Measurements from ENCODE around the gene CARMIL3. TPM values are rescaled to one million over a fixed set of nuclear protein-coding genes. Genes with fewer than 3 reads are reported as not detected.

CARMIL3 gene
- total and polyA plus RNA-seq, 2 of the 4 experiments (the other 2 are of a cell fraction): under 0.01 TPM; not detected in 1

DNA sequence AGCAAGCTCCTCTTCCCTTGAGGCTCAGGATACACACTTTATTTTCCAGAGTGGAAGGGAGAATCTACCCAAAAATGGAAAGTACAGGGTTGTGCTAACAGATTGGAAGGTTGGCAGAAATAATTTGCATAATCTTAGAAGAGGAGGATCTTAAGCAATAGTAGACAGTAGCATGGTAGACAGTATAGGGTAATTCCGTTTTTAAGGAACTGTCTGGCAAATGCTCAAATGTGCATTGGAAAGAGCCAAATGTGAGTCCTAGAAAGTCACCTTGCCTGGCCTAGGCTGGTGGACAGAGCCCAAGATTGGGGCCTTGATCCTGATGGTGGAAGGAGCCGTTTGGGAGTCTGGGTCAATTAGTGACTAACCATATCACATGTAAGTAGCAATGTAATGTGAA lies 13.1 kb upstream of the CARMIL3 start:
- no CpG with 5 or more reads among the region's 2 CpGs for WGBS, 2 experiments (ENCODE audit: extremely low coverage in 2 of 2, insufficient read length in 1 of 2)
- Histone ChIP-seq H3K79me1 (ENCODE audit: low read depth in 1 of 2, low read length in 2 of 2) (no peaks in the 10 kb centered on the region), H2BK5ac (ENCODE audit: low read depth, low read length, poor library complexity, severe bottlenecking) (no peak overlapping the region), H3K14ac (replicated peaks; ENCODE audit: low read depth, low read length) (no peak overlapping the region), H2BK15ac (ENCODE audit: low read depth, low read length) (no peak overlapping the region), H3K4me2 (ENCODE audit: low read depth, low read length) (no peak overlapping the region), H2AFZ (replicated peaks; ENCODE audit: low read length, poor library complexity) (no peak overlapping the region), H3K4ac (ENCODE audit: low read depth, low read length) (no peak overlapping the region), H4K5ac (ENCODE audit: low read depth, low read length) (no peak overlapping the region), H3K4me3 (ENCODE audit: insufficient read depth, low read depth, low read length) (no peak overlapping the region), H3K23ac (ENCODE audit: low read depth, low read length) (no peak overlapping the region), H3K36me3 (ENCODE audit: control insufficient read depth, insufficient read depth, low read length) (no peaks in the 10 kb centered on the region), H3K56ac (ENCODE audit: extremely low read depth, insufficient read depth, low read length) (no peak overlapping the region), H4K91ac (ENCODE audit: insufficient read depth, low read depth, low read length) (no peak overlapping the region), H3K27me3 (ENCODE audit: control insufficient read depth, insufficient read depth, low read length) (peaks cover 4% of the 10 kb centered on the region), H3K18ac (ENCODE audit: low read depth, low read length) (no peak overlapping the region), H3K27ac (ENCODE audit: insufficient read depth, low read length) (no peak overlapping the region), H3K9me3 (ENCODE audit: control insufficient read depth, insufficient read depth, low read length) (no peaks in the 10 kb centered on the region), H2AK5ac (ENCODE audit: low read depth, low read length) (no peak overlapping the region), H2BK20ac (ENCODE audit: low read depth, low read length) (no peak overlapping the region), H2AK9ac (replicated peaks; ENCODE audit: low read depth, low read length, poor library complexity) (no peak overlapping the region), H2BK120ac (ENCODE audit: low read depth, low read length) (no peak overlapping the region), H4K20me1 (ENCODE audit: insufficient read depth, low read length) (no peaks in the 10 kb centered on the region), H4K8ac (ENCODE audit: low read depth in 2 of 2, low read length in 2 of 2) (no peak overlapping the region), H3K9me1 (ENCODE audit: insufficient read depth, low read length) (no peaks in the 10 kb centered on the region), H3K9ac (ENCODE audit: low read depth, low read length) (no peak overlapping the region), H3K4me1 (ENCODE audit: control insufficient read depth, insufficient read depth, low read length) (no peaks in the 10 kb centered on the region)
- intact Hi-C loops (cut with micrococcal nuclease): no loop called here
- ChIA-PET POLR2A (ENCODE audit: unreplicated experiment) (no interaction called here), CTCF (no interaction called here)
- dilution Hi-C loops (cut with HindIII; ENCODE audit: low sequenced_read_pairs, unreplicated experiment): no loop called here
- BruUV-seq (replicated peaks): no TSS peak
- in situ Hi-C loops (cut with MboI; ENCODE audit: low sequenced_read_pairs): loop anchor here (10.0 kb wide), 1 partner anchor 54 kb away; the partner anchor contains the start of gene DHRS4L2
- no peak for DNase-seq
- TF ChIP-seq RFX5 (IDR thresholded peaks at IDR 0.05; ENCODE audit: low read depth, low read length) (no peak), ELK1 (IDR thresholded peaks at IDR 0.05; ENCODE audit: borderline replicate concordance, low read depth, low read length) (no peak), USF2 (IDR thresholded peaks at IDR 0.05; ENCODE audit: low read depth, low read length) (no peak), NFE2L2 (IDR thresholded peaks at IDR 0.05; ENCODE audit: low read depth, low read length) (no peak), MAZ (IDR thresholded peaks at IDR 0.05; ENCODE audit: borderline replicate concordance, low read depth, low read length) (no peak), FOS (IDR thresholded peaks at IDR 0.05; ENCODE audit: low read depth, low read length) (no peak), CEBPB (IDR thresholded peaks at IDR 0.05; ENCODE audit: low read depth, low read length) (no peak), RCOR1 (IDR thresholded peaks at IDR 0.05; ENCODE audit: insufficient replicate concordance, low read length) (no peak), SMC3 (IDR thresholded peaks at IDR 0.05; ENCODE audit: low read depth, low read length) (no peak), BHLHE40 (IDR thresholded peaks at IDR 0.05; ENCODE audit: low read depth, low read length) (no peak)
- no peak for ATAC-seq (ENCODE audit: low read depth)

Data from IMR-90 (cell line).